Heart left ventricle (tissue), 16 donors: ENCODE results near the gene CDH12. TPM values are rescaled to one million over a fixed set of nuclear protein-coding genes. Genes with fewer than 3 reads are reported as not detected.

Experiments
- ATAC-seq, 4 donors: fragments of 200-7000 bp; cut with Tn5 transposase; one replicate each; pipeline ENCODE4 v1.9.1; 2020 to 2022; ENCODE audit warnings: moderate library complexity in 4 of 4, mild to moderate bottlenecking in 3 of 4, moderate number of reproducible peaks in 1 of 4
- DNase-seq, 5 donors: peaks; one replicate each; pipeline ENCODE4 v3.0.0-alpha.2; 2020
- H3K27ac ChIP-seq, 12 donors: fragments of 200-600 bp; sonication (generic) in 4 of 12; one replicate each; pipeline versions ENCODE4 v1.5.0 to v1.8.0; 2016 to 2022; ENCODE audit warnings: mild to moderate bottlenecking in 2 of 12
- H3K27me3 ChIP-seq, 9 donors: fragments of 200-600 bp; sonication (generic) in 2 of 9; one replicate each; pipeline versions ENCODE4 v1.5.1 to v1.8.0; 2016 to 2022; ENCODE audit warnings: mild to moderate bottlenecking in 3 of 9
- H3K36me3 ChIP-seq, 9 donors: fragments of 200-600 bp; sonication (generic) in 2 of 9; one replicate each; pipeline versions ENCODE4 v1.5.0 to v1.8.0; 2018 to 2022; ENCODE audit warnings: mild to moderate bottlenecking in 2 of 9
- H3K4me1 ChIP-seq, 12 donors: fragments of 200-600 bp; sonication (generic) in 4 of 12; one replicate each; pipeline versions ENCODE4 v1.5.0 to v1.8.0; 2016 to 2022; ENCODE audit warnings: mild to moderate bottlenecking in 3 of 12
- H3K4me3 ChIP-seq, 12 donors: fragments of 200-600 bp; sonication (generic) in 4 of 12; one replicate each; pipeline versions ENCODE4 v1.5.0 to v1.8.0; 2017 to 2022; ENCODE audit warnings: mild to moderate bottlenecking in 9 of 12, moderate library complexity in 4 of 12
- H3K9me3 ChIP-seq, 12 donors: fragments of 200-600 bp; sonication (generic) in 4 of 12; one replicate each; pipeline versions ENCODE4 v1.5.0 to v1.8.0; 2016 to 2022; ENCODE audit warnings: mild to moderate bottlenecking in 1 of 12
- POLR2A ChIP-seq, 2 donors: fragments of 450-650 bp; IDR thresholded peaks; one replicate each; pipeline ENCODE4 v1.6.1; 2017; ENCODE audit warnings: antibody characterized with exemption in 2 of 2, mild to moderate bottlenecking in 2 of 2, moderate library complexity in 2 of 2
- WGBS, 4 donors: extraction: QIAGEN DNeasy Blood & Tissue Kit in 2 of 4; methylation state at CpG; one replicate each; pipeline versions ENCODE4 v1.1.5 to v1.1.7; 2013 to 2018; 5-methylcytosine and 5-hydroxymethylcytosine counted together
- intact Hi-C, 10 donors: fragments of 100-400 bp; cut with DNase I; formaldehyde crosslinking; loops; one replicate each; pipeline versions ENCODE4 v1.11.1 to v1.14.2; 2022
- polyA plus RNA-seq, 2 donors: library from polyadenylated mRNA; stranded (reverse); fragments of 200-250 nt; gene quantifications; one replicate each; pipeline ENCODE4 v1.2.3, GENCODE V29; 2013
- total RNA-seq, 9 donors: library from RNA; depleted of rRNA in 2 of 9; stranded (reverse); fragments of >200 nt in 2 of 9; fragmentation: NEBNext Ultra II Directional in 3 of 9; extraction: Animal tissue kit (Norgen Biotek cat#: 25700) in 3 of 9; gene quantifications; one replicate each; pipeline versions ENCODE4 v1.1.0 to v1.2.4, GENCODE V29; 2016 to 2023
- TF ChIP-seq, protein P1 (sequence below), 12 donors: fragments of 200-600 bp; sonication (generic) in 4 of 12; IDR thresholded peaks; one replicate each; pipeline versions ENCODE4 v1.5.0 to v1.8.0; 2018 to 2022; ENCODE audit warnings: antibody characterized with exemption in 12 of 12, mild to moderate bottlenecking in 5 of 12
- donor health status: ischemic (EF 13 %, LVEDD 7.1; RV severe dilation, severe dysfunction).
- donor health status: healthy with polysubstance abuse.
- donor health status: DM: no; HTN: yes; CAD: no.
- donor health status: DM: no; HTN: no; CAD: no.
- donor health status: ischemic (EF 25% LVEDD 6.9; RV normal size, moderate dysfunction).
- donor health status: ischemic (EF 25% LVEDD 5.7; RV mildly dilated, moderate dysfunction).
- donor health status: healthy.
- donor health status: DM: yes; HTN: yes; CAD: no.
- donor health status: ischemic (EF 35%, LVEDD 5.7; RV mildly dilated, moderate dysfunction).
- donor health status: nonischemic (EF 11% LVEDD 7.7; RV severe dilation, severe dysfunction).
- donor health status: DM: yes; HTN: yes; CAD: no.
- donor health status: PGD.
- donor health status: ischemic (EF 29% LVEDD 5.4; RV normal size, mild dysfunction).
- donor health status: nonischemic (EF 23%, LVEDD 6.1; RV moderate dilation, normal function).

CDH12 gene
- total and polyA plus RNA-seq, 11 donors: 0.11 TPM; not detected in 10

DNA sequence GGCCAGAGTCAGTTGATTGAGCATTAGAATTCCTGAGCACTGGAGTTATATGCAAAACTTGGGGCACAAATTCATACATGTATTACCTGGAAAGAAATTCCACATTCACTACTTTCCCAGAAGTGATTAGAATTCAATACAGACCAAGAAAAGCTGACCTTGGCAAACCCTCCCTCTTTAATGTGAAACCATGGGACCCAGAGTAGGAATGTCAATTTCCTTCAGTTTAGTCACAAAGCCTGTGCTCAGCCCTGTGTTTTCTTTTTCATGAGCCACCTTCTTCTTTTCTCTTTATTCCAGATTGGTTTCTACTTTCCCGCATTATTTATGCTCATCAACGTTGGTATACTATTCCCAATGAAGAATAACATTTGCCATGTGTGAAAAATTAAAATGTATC lies 420.2 kb downstream of the CDH12 start:
- Histone ChIP-seq H3K4me1 (no peaks in the 10 kb centered on the region), H3K27ac (no peak overlapping the region), H3K27me3 (no peaks in the 10 kb centered on the region), H3K36me3 (no peaks in the 10 kb centered on the region), H3K9me3 (no peaks in the 10 kb centered on the region), H3K4me3 (no peak overlapping the region)
- no peak for DNase-seq
- 85 to 89% (median 87%) methylated on average over 2 of the region's 2 CpGs for WGBS, 4 donors
- ATAC-seq: no peak
- intact Hi-C loops: no loop called here
- TF ChIP-seq, protein P1, sequence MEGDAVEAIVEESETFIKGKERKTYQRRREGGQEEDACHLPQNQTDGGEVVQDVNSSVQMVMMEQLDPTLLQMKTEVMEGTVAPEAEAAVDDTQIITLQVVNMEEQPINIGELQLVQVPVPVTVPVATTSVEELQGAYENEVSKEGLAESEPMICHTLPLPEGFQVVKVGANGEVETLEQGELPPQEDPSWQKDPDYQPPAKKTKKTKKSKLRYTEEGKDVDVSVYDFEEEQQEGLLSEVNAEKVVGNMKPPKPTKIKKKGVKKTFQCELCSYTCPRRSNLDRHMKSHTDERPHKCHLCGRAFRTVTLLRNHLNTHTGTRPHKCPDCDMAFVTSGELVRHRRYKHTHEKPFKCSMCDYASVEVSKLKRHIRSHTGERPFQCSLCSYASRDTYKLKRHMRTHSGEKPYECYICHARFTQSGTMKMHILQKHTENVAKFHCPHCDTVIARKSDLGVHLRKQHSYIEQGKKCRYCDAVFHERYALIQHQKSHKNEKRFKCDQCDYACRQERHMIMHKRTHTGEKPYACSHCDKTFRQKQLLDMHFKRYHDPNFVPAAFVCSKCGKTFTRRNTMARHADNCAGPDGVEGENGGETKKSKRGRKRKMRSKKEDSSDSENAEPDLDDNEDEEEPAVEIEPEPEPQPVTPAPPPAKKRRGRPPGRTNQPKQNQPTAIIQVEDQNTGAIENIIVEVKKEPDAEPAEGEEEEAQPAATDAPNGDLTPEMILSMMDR (IDR thresholded peaks at IDR 0.05): no peak
- no peak for TF ChIP-seq POLR2A (IDR thresholded peaks at IDR 0.05)

DNA sequence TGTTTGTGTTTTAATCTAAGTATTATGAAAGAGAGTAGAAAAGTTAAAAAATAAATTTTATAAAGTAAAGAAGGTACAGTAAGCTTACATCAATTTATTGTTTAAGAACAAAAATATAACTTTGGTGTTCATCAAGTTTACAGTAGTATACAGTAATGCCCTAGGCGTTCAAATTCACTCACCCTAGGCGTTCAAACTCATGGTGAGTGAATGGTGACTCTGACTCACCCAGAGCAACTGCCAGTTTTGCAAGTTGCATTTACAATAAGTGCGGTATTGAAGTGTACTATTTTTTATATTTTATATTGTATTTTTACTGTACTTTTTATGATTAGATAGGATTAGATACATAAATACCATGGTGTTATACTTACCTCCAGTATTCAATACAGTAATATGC lies 421.3 kb downstream of the CDH12 start:
- TF ChIP-seq, protein P1 (IDR thresholded peaks at IDR 0.05): no peak
- TF ChIP-seq POLR2A (IDR thresholded peaks at IDR 0.05): no peak
- no peak overlapping the region for H3K4me3 ChIP-seq
- H3K9me3 ChIP-seq: no peaks in the 10 kb centered on the region
- no peaks in the 10 kb centered on the region for H3K27me3 ChIP-seq
- H3K4me1 ChIP-seq: no peaks in the 10 kb centered on the region
- ATAC-seq (no peak), DNase-seq (no peak)
- WGBS, 4 donors: 86 to 90% (median 87%) methylated on average over 3 of the region's 3 CpGs
- H3K36me3 ChIP-seq: no peaks in the 10 kb centered on the region
- H3K27ac ChIP-seq: no peak overlapping the region
- intact Hi-C loops: no loop called here

DNA sequence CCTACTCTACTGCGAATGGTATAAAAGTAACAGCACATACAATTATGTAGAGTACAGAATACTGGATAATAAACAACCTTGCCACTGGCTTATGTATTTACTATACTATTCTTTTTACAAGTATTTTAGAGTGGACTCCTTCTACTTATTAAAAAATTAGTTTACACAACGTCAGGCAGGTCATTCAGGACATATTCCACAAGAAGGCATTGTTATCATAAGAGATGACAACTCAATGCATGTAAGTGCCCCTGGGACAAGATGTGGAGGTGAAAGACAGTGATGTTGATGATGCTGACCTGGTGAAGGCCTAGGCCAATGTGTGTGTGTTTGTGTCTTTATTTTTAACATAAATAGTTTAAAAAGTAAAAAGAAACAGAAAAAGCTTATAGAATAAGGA lies 421.7 kb downstream of the CDH12 start:
- 59 to 69% (median 65%) methylated on average over 2 of the region's 2 CpGs for WGBS, 4 donors
- Histone ChIP-seq H3K4me3 (no peak overlapping the region), H3K27ac (no peak overlapping the region), H3K27me3 (no peaks in the 10 kb centered on the region), H3K4me1 (no peaks in the 10 kb centered on the region), H3K36me3 (no peaks in the 10 kb centered on the region), H3K9me3 (no peaks in the 10 kb centered on the region)
- ATAC-seq (no peak), DNase-seq (no peak)
- intact Hi-C loops: no loop called here
- TF ChIP-seq, protein P1 (IDR thresholded peaks at IDR 0.05): no peak
- no peak for TF ChIP-seq POLR2A (IDR thresholded peaks at IDR 0.05)

DNA sequence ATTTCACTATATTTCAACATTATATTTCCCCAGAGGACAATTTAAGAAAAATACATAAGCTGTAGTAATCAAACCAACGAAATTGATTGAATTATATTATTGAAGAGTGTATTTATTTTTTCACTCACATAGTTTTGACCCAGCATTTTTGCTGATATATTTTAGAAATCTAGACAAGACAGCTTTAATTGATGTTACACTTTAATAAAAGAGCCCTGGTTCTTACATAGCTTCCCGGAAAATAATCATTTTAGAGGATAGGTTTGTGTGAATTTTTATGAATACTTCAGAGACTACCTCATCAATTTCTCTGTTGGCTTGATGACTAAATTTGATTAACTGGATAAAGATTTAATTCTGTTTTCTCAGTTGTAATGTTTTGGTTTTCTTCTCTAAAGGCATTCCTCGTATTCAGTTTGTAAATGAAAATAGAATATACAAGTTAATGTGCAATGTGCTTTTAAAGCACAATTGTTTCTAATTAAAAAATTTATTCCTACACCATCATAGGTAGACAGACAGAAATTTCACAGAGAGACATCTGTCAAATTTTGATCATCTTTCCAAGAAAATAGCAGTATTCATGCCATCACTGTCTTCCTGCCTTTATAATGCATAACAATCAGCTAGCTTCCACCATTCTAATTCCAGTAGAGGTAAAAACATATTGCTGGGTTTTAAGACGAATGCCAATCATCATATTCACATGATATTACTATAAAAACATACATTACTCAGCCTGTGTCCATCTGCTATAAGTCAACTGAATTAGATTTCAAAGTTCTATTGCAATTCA lies 441.4 kb downstream of the CDH12 start:
- no peaks in the 10 kb centered on the region for H3K36me3 ChIP-seq
- H3K27ac ChIP-seq: no peak overlapping the region
- ATAC-seq (no peak), DNase-seq (no peak)
- no peaks in the 10 kb centered on the region for H3K27me3 ChIP-seq
- TF ChIP-seq, protein P1 (IDR thresholded peaks at IDR 0.05): no peak
- no peak for TF ChIP-seq POLR2A (IDR thresholded peaks at IDR 0.05)
- H3K9me3 ChIP-seq: no peaks in the 10 kb centered on the region
- 44 to 69% (median 56%) methylated on average over 4 of the region's 4 CpGs for WGBS, 4 donors
- H3K4me1 ChIP-seq: no peaks in the 10 kb centered on the region
- H3K4me3 ChIP-seq: no peak overlapping the region
- intact Hi-C loops: no loop called here
